ENCODE results near the gene NFIC.

The NFIC gene

DNA sequence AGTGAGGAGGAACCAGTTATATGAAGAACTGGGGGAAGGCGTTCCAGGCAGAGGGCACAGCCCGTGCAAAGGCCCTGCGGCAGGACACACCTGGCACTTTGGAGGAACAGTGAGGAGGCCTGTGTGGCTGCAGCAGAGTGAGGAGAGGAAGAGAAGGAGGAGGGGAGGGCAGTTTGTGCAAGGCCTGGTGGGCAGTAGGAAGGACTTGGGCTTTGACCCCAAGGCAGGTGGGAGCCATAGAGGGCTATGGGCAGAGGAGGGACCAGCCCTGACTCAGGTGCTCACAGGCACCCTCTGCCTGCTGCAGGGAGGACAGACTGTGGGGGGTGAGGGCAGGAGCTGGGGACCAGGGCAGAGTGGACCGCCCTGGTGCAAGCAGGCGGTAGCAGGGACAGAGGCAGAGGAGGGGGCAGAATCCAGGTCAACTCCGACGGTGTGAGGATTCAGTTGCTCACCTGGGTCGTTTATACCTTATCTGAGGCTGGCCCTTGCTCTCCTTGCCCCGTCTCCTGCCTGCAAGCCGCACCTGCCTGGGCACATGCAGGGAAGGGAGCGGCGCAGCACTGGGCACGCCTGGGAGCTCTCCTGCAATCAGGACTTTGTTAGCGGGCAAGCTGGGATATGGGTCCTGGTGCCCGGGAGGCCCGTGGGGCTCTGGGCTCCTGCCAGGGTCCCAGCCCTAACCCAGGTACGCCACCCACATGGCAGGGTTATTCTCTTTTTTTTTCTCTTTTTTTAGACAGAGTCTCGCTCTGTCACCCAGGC lies 34.8 kb downstream of the NFIC start:
- no peak for DNase-seq (ENCODE audit: low read depth)
- TF ChIP-seq, protein P1, sequence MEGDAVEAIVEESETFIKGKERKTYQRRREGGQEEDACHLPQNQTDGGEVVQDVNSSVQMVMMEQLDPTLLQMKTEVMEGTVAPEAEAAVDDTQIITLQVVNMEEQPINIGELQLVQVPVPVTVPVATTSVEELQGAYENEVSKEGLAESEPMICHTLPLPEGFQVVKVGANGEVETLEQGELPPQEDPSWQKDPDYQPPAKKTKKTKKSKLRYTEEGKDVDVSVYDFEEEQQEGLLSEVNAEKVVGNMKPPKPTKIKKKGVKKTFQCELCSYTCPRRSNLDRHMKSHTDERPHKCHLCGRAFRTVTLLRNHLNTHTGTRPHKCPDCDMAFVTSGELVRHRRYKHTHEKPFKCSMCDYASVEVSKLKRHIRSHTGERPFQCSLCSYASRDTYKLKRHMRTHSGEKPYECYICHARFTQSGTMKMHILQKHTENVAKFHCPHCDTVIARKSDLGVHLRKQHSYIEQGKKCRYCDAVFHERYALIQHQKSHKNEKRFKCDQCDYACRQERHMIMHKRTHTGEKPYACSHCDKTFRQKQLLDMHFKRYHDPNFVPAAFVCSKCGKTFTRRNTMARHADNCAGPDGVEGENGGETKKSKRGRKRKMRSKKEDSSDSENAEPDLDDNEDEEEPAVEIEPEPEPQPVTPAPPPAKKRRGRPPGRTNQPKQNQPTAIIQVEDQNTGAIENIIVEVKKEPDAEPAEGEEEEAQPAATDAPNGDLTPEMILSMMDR (IDR thresholded peaks at IDR 0.05; ENCODE audit: low read depth, low read length, missing control alignments), result no peak
- in situ Hi-C loops (cut with HindIII; ENCODE audit: low sequenced_read_pairs), result loop anchor here (10.0 kb wide), 1 partner anchor 76 kb away; no protein-coding TSS in a partner anchor
- H3K4me3 ChIP-seq (ENCODE audit: low read depth, low read length), result no peak overlapping the region

DNA sequence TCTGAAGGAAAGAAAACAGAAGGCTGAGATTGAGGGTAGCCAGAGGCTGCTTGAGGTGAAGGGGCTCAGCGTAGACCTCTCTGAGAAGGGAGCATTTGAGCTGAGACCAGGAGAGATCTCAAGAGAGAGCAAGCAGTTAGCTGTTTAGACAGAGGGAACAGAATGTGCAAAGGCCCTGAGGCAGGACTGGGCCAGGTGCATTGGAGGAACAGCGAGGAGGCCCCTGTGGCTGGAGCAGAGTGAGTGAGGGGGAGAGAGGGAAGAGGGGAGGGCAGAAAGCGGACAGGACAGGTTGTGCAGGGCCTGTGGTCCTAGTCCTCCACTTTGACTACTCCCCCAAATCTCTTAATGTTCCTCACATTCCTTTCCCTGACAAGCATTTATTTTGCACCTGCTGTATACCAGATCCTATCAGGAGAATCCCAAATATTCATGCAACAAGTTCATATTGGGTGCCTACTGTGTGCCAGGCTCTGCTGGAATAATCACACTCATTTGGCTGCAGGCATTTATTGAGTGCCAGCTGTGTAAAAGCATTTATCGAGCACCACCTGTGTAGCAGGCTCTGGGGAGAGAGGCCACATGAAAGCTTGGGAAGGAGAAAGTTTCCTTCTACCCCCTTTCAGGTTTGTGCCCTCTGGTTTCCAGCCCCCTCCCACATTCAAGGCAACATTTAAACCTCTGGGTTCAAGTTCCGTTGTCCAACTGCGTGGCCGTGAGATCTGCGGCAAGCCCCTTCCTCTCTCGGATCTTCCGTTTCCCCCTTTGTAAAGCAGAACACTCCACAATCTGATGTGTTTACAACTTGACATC lies 36.5 kb downstream of the NFIC start:
- no peak overlapping the region for H3K4me3 ChIP-seq (ENCODE audit: low read depth, low read length)
- DNase-seq (ENCODE audit: low read depth), result no peak
- TF ChIP-seq, protein P1 (IDR thresholded peaks at IDR 0.05; ENCODE audit: low read depth, low read length, missing control alignments), result no peak
- in situ Hi-C loops (cut with HindIII; ENCODE audit: low sequenced_read_pairs), result loop anchor here (10.0 kb wide), 1 partner anchor 78 kb away; no protein-coding TSS in a partner anchor

DNA sequence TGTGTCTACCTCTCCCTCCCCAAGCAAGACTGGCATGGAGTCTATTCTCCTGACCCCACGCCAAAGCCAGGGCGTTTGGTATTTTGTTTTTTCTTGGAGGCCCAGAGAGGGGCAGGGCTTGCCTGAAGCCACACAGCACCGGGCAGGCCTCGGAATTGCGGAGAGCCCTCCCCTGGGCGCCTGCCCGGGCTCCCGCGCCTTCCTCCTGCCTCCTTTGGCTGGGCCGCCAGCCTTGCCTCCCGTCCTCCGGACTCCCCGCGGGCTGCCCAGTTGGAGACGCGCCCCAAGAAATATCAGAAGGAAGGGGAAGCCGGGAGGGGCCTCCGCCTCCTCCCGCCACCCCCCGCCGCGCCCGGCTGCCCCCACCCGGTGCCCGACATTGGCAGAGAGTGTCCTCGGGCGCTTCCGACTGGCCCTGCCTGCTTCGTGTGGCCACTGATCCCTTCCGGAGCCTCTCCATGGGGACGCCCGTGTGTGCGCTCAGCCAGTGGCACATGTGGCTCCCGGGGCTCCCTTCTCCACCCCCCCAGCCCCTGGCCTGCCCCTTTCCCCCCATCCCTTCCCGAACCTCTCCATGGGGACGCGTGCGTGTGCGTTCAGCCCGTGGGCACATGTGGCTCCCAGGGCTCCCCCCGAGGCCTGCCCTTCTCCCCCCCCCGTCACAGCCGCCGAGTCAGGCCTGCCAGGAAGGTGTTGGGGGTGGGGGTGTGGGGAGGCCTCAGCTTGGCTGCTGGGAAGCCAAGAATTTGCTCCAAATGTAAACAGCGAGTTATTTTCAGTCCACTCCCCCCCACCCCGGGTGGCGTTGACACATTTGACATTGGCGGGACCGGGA lies 37.3 kb downstream of the NFIC start:
- H3K4me3 ChIP-seq (ENCODE audit: low read depth, low read length), result peak overlapping the region; percentile 11
- in situ Hi-C loops (cut with HindIII; ENCODE audit: low sequenced_read_pairs), result loop anchor here (10.0 kb wide), 1 partner anchor 79 kb away; no protein-coding TSS in a partner anchor
- TF ChIP-seq, protein P1 (IDR thresholded peaks at IDR 0.05; ENCODE audit: low read depth, low read length, missing control alignments), result no peak
- peak; percentile 84 for DNase-seq (ENCODE audit: low read depth)

DNA sequence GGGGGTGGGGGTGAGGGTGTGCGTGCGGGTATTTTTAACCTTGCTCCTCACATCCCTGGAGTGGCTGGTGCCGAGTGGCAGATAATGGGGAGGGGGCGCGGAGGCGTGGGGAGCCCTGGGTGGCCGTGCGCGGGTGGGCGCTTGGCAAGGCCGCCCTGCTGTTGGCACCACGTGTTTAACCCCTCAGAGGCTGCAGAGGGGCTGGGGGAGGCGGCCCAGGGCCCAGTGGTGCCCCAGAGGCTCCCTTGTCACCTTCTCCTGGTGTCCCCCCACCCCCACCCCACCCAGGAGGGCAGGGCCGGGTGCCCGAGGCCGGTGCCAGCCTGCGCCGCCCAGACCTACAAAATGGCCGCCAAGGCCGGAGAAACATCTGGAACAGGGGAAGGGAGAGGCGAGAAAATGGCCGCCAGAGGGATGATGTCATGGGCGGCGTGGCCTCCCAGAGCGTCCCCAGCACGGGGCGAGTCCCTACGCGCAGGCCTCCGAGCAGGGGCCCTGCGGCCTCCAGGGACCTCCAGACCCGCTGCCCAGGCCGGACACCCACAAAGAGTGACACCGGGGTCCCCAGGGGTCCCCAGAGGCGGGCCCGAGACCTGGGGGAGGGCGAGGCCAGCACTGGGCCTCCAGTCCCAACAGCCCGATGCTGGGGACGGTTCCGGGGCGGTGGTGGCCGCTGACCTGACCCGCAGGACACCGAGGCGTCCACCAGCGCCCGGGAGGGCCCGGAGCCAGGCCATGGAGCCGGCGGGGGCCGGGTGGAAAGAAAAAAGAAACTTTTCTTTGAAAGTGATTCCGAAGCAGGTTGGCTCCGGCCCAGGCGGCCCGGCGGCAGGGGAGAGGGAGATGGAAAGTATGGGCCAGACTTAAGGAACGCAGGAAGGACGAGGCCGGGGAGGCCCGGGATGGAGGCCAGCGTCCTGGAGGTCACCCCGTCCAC lies 38.2 kb downstream of the NFIC start:
- in situ Hi-C loops (cut with HindIII; ENCODE audit: low sequenced_read_pairs), result loop anchor here (10.0 kb wide), 1 partner anchor 80 kb away; no protein-coding TSS in a partner anchor
- DNase-seq (ENCODE audit: low read depth), result peak; percentile 78
- peak overlapping the region; percentile 34 for H3K4me3 ChIP-seq (ENCODE audit: low read depth, low read length)
- TF ChIP-seq, protein P1 (IDR thresholded peaks at IDR 0.05; ENCODE audit: low read depth, low read length, missing control alignments), result no peak

DNA sequence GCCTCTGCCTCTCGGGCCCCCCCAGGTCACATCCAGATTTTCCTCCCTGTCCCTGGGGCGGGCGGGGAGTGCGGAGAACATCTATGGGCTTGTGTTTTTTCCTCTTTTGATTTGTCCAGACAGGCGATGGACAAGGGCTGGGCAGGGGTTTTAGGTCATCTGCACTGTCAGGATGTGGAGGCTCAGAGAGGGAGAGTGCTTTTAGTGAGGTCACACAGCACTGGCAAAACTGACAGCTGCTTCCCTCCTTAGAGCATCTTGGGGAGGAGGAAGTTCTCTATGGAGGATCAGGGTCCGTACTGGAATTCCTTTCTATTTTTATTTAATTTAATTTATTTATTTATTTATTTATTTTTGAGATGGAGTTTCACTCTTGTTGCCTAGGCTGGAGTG lies 38.9 kb downstream of the NFIC start:
- TF ChIP-seq, protein P1 (IDR thresholded peaks at IDR 0.05; ENCODE audit: low read depth, low read length, missing control alignments), result no peak
- DNase-seq (ENCODE audit: low read depth), result no peak
- H3K4me3 ChIP-seq (ENCODE audit: low read depth, low read length), result peak overlapping the region; percentile 34
- in situ Hi-C loops (cut with HindIII; ENCODE audit: low sequenced_read_pairs), result loop anchor here (10.0 kb wide), 1 partner anchor 80 kb away; no protein-coding TSS in a partner anchor

Measured in astrocyte of the cerebellum (primary cell).